Fibroblast of skin of right quadriceps (primary cell): Measurements from ENCODE around the gene EFNA4.

Experiments used
- DNase-seq: peaks from one replicate; pipeline ENCODE4 v3.0.0-alpha.2; 2013

EFNA4 gene

GRCh38 chr1:155075535-155075934 is 12.0 kb downstream of the EFNA4 start:
- DNase-seq: no peak

DNA sequence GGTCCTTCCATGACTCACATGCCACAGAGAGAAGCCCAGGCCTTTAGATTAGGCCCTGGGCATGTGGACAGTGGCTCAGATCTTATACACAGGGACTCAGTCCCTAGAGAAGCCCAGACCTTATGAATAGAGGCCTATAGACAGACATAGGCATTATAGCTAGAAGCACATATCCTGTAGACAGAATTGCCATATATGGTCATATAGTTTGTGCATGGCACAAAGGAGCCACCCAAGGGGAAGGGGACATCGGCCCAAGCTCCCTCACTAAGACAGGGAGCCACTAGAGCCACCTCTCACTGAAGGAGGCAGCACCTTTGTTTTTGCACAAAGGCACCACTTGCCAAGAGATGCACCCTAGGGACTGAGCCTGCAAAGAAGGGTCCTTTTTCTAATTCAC is 12.8 kb downstream of the EFNA4 start:
- no peak for DNase-seq

DNA sequence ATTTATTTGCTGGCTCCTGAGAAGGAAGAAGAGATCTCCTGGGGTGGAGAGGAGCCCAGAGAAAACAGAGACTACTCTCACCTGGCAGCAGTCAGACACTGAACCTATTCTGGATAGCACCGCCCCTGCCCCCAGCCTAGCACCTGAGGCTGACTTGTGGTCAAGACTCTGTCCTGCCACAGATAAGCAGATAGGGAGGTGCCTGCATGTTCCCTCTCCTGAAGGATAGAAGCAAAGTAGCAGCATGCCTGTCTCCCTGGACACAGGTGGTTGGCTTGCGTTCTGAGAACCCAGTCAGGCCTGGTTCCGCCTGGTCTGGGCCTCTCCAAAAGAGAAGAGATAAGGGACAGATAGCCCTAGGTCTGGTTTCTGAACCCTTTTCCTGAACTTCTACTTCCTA is 13.8 kb downstream of the EFNA4 start:
- DNase-seq: no peak

DNA sequence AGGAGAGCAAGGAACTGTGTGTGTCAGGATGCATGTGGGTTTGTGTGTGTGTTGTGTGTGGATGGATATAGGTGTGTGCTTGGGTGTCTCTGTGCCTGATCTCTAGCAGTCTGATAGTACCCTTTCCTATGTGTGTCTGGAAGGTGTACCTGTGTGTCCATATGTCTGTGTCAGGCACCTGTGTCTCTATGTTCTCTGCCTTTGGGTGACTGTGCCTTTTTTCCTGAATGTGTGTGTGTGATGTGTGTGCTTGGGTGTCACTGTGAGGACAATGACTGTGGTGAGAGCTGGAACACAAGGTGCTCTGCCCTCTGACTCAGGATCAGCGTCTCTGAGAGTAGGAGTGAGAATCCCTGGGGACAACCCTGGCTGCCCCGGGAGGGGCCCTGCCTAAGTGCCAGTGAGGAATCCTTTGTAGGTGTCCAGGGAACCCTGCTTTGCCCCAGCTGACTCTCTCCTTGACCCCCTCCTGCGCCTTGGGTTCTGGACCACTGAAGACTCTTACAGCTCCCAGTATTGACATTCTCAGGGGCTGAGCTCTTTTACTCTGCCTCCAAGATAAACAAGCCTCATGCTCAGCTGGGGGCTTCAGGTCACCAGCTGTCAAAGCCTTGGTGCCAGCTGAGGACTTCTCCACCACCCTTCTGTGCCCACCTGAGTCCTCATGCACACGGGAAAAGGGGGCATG is 14.4 kb downstream of the EFNA4 start:
- no peak for DNase-seq

DNA sequence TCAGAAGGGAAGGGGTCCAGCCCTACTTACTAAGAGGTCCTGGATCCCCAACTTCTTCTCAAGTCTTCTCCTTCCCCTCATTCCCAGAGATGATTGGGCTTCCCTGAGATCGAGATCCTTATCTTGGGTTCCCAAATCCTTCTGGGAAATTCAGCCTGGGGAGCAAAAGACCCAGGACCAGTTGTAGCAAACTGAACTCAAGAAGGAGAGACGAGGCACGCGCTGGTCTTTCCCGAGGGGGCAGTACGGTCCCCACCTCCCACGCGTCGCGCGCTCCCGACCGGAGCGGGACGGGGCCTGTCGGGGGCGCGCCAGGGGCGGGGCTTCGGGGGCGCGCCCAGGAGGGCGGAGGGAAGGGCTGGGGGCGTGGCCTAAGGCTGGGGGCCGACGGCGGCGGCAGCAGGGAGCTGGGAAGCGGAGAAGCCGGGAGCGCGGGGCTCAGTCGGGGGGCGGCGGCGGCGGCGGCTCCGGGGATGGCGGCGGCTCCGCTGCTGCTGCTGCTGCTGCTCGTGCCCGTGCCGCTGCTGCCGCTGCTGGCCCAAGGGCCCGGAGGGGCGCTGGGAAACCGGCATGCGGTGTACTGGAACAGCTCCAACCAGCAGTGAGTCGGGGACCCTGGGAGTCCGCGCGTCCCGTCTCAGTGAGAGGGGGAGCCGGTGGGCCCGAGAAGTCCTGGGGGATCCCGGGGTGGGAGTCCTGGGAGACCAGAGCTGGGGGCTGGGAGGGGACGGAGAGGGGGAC is 15.1 kb downstream of the EFNA4 start, which contains the start of gene EFNA3:
TSS of gene EFNA3 (plus strand) at position 369 of the 741 bp plus-strand sequence. CDS start at position 474, 105 bp downstream.
- DNase-seq: peak; percentile 40

DNA sequence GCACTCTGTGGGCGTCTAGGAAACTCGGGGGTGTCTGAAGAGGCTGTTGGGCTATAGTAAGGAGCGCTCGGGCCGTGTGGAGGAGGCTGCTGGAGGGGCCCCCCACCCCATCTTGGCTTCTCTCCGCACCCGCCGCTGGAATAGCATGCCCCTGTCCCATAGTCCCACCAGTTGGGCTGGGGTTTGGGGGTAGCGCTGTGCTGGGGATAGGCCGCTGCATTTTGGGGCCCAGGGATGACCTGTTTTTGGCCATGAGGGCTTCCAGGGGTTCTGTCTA is 15.6 kb downstream of the EFNA4 start:
- no peak for DNase-seq

- no peak for DNase-seq
Observed at GRCh38 chr1:155079487-155080311, 16.2 kb downstream of the EFNA4 start.

- no peak for DNase-seq
Observed at GRCh38 chr1:155080312-155081228, 17.0 kb downstream of the EFNA4 start.

- no peak for DNase-seq
Observed at GRCh38 chr1:155081472-155082300, 18.1 kb downstream of the EFNA4 start.

- DNase-seq: no peak
Observed at GRCh38 chr1:155082301-155083051, 18.9 kb downstream of the EFNA4 start.

DNA sequence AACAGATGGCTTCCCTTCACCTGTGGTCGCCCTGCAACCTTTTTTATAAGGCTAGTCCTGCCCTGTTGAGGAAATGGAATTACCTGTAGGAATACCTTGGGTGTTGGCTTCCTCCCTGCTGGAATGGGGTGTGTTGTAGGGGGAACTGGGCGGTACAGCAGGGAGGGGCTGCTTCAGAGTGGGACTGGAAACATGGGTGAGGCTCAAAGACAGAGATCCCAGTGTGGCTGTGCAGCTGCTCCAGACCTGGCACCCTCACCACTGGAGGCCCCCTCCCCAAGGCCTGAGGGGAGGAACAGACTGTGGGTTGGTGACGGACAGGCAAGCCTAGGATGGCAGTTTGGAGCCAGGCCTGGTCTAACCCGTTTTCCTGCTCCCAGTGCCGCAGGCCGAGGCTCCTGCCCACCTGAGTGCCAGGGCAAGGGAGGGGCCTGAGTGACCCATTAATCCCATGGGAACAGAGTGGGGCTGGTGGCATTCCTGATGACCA is 19.6 kb downstream of the EFNA4 start:
- DNase-seq: no peak

- peak; percentile 34 for DNase-seq
Observed at GRCh38 chr1:155083865-155084721, 20.6 kb downstream of the EFNA4 start.

DNA sequence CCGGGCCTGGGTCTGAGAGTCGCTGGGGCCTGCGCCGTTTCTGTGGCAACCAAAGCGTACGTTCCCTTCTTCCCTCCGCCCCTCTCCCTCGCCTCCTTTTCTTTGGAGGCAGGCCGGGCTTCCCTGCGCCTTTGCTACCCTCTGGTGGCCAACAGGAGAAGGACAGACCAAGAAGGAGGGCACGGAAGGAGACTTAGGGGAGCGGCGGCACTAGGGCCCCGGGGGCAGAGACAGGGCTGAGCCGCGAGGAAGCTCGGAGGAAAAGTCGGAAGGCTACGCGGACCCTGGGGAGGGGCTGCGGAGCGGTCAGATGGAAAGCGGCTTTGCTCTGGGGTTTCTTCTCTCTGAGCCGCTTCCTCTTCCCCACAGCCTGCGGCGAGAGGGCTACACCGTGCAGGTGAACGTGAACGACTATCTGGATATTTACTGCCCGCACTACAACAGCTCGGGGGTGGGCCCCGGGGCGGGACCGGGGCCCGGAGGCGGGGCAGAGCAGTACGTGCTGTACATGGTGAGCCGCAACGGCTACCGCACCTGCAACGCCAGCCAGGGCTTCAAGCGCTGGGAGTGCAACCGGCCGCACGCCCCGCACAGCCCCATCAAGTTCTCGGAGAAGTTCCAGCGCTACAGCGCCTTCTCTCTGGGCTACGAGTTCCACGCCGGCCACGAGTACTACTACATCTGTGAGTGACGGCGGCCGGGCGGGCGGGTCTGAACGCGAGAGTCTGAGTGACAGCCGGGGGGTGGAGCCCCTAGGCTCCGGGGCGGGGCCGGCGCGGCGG is 21.4 kb downstream of the EFNA4 start:
- DNase-seq: peak; percentile 93

DNA sequence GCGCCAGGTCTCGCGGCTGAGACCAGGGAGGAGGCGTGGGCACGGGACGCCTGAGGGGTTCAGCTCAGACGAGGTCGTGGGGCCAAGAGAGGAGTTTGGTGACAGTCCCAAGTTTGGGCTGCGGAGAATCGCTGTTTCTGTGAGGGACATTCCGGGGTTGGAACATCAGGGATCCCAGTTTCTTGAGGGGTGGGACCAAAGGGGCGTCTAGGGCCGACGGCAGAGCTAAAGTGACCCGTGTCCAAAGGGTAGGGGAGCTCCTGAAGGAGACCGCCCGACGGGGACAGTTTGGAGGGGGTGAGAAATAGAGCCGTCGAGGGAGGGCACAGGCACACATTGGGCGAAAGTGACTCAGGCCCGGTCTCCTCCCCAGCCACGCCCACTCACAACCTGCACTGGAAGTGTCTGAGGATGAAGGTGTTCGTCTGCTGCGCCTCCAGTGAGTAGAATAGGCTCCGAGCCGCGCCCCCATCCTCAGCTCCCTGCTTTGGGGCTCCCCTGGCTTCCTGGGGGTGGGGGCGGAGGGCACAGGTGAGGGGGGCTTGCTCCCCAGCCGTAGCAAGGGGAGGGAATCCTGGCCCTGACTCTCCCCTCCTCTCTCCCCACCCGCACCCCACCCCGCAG is 22.1 kb downstream of the EFNA4 start:
- DNase-seq: peak; percentile 26

DNA sequence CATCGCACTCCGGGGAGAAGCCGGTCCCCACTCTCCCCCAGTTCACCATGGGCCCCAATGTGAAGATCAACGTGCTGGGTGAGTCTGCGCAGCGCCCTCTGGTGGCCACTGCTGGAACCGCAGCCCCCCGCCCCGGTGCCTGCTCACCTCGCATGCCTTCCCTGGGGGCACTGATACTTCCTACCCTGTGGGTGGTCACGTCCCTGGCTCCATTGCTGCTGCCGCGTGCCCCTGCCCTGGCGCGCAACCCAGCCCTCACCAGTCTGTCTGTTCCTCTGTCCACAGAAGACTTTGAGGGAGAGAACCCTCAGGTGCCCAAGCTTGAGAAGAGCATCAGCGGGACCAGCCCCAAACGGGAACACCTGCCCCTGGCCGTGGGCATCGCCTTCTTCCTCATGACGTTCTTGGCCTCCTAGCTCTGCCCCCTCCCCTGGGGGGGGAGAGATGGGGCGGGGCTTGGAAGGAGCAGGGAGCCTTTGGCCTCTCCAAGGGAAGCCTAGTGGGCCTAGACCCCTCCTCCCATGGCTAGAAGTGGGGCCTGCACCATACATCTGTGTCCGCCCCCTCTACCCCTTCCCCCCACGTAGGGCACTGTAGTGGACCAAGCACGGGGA is 22.7 kb downstream of the EFNA4 start:
- peak; percentile 42 for DNase-seq

GRCh38 chr1:155086856-155087535 is 23.5 kb downstream of the EFNA4 start:
- DNase-seq: no peak
